ENCODE results near the gene FBLN5.

Gene FBLN5

DNA sequence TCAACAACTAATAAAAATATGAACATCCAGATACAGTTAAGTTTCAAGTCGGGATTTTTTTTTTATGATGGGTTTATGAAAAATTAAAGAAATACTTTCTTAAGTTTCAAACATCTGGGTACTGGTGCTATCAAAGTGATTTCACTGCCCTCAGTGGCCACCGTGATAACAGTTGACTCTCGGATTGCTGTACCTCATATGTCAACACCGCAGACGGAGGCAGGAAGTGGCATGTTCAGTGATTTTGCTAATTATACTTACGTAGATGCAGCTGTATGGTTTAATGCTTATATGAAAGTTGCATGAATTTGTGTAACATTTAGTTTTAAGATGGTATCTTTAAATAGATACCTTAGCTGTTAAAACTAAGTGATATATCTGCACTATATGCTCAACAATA lies 20.8 kb upstream of the FBLN5 start:
- no peaks in the 10 kb centered on the region for H3K9me3 ChIP-seq (ENCODE audit: control insufficient read depth in 2 of 2, low read length in 2 of 2)
- H3K27me3 ChIP-seq (ENCODE audit: control insufficient read depth in 1 of 2, insufficient read depth in 2 of 2, low read length in 2 of 2): no peaks in the 10 kb centered on the region
- H3K27ac ChIP-seq (ENCODE audit: low read length): no peak overlapping the region
- H3K9ac ChIP-seq (ENCODE audit: low read length in 2 of 2): no peak overlapping the region
- H3K4me1 ChIP-seq (ENCODE audit: control insufficient read depth, insufficient read depth, low read length): no peaks in the 10 kb centered on the region
- no peak overlapping the region for H3K4me3 ChIP-seq (ENCODE audit: low read length in 2 of 2)
- H3K36me3 ChIP-seq (ENCODE audit: control insufficient read depth in 2 of 2, insufficient read depth in 2 of 2, low read length in 2 of 2): peaks cover 10 to 28% of the 10 kb centered on the region in 2 donors

DNA sequence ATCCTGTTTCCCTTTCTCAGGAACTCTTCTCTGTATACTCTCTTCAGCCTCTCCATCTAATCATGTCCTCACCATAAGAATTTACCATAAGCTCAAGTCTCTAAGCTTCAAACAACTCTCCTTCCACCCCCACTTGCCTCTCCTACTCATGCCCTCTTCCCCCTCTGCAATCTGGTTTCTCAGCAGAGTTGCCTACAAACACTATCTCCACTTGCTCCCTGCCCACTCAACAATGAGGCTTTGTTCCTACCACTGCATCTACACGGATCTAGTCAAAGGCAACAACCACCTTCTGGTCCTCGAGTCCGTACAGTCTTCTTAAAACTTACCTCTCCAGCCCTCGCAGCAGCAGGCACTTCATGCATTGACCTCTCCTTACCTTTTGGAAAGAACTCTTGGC lies 17.2 kb upstream of the FBLN5 start:
- no peaks in the 10 kb centered on the region for H3K4me1 ChIP-seq (ENCODE audit: control insufficient read depth, insufficient read depth, low read length)
- H3K4me3 ChIP-seq (ENCODE audit: low read length in 2 of 2): no peak overlapping the region
- no peak overlapping the region for H3K9ac ChIP-seq (ENCODE audit: low read length in 2 of 2)
- no peak overlapping the region for H3K27ac ChIP-seq (ENCODE audit: low read length)
- H3K9me3 ChIP-seq (ENCODE audit: control insufficient read depth in 2 of 2, low read length in 2 of 2): no peaks in the 10 kb centered on the region
- H3K36me3 ChIP-seq (ENCODE audit: control insufficient read depth in 2 of 2, insufficient read depth in 2 of 2, low read length in 2 of 2): peaks cover 10 to 13% of the 10 kb centered on the region in 2 donors
- peaks cover 0 to 4% of the 10 kb centered on the region in 2 donors for H3K27me3 ChIP-seq (ENCODE audit: control insufficient read depth in 1 of 2, insufficient read depth in 2 of 2, low read length in 2 of 2)

DNA sequence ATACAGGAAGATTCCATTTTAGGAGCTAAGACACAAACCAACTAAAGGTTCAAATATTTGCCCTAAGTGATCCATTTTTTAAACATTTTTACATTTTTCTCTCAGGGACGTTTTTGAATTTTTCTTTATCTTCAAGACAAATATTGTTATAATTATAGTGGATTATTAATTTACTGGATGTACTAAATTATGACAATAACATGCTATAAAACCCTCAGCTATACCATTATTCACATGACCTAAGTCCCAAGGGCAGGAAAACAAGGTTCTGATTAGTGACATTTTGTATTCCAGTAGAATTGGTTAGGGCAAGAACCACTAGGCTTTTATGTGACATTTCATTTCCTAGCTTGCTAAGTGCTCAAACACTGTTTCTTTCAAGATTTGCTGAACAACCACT lies 16.5 kb upstream of the FBLN5 start:
- no peak overlapping the region for H3K9ac ChIP-seq (ENCODE audit: low read length in 2 of 2)
- no peaks in the 10 kb centered on the region for H3K9me3 ChIP-seq (ENCODE audit: control insufficient read depth in 2 of 2, low read length in 2 of 2)
- no peak overlapping the region for H3K27ac ChIP-seq (ENCODE audit: low read length)
- H3K36me3 ChIP-seq (ENCODE audit: control insufficient read depth in 2 of 2, insufficient read depth in 2 of 2, low read length in 2 of 2): peaks cover 5 to 8% of the 10 kb centered on the region in 2 donors
- H3K4me1 ChIP-seq (ENCODE audit: control insufficient read depth, insufficient read depth, low read length): no peaks in the 10 kb centered on the region
- H3K27me3 ChIP-seq (ENCODE audit: control insufficient read depth in 1 of 2, insufficient read depth in 2 of 2, low read length in 2 of 2): peaks cover 0 to 4% of the 10 kb centered on the region in 2 donors
- H3K4me3 ChIP-seq (ENCODE audit: low read length in 2 of 2): no peak overlapping the region

DNA sequence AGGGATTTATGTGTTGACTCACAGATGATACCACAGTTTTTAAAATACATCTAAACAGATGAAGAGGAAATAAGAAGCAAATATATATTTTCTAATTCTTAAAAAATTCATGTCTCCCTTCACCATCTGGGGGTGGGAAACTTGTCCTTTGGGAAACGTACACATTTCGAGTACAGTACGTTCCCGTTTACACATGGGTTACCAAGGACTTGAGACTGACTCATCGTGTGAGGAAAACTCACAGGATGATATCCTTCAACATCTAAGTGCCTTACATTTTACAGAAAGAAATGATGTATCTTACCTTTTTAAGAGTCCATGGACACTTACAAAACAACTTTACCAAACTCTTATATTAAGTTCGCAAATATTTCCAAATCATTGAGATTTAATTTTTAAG lies 16.0 kb upstream of the FBLN5 start:
- H3K36me3 ChIP-seq (ENCODE audit: control insufficient read depth in 2 of 2, insufficient read depth in 2 of 2, low read length in 2 of 2): peaks cover 3% of the 10 kb centered on the region in 2 donors
- no peak overlapping the region for H3K9ac ChIP-seq (ENCODE audit: low read length in 2 of 2)
- no peak overlapping the region for H3K4me3 ChIP-seq (ENCODE audit: low read length in 2 of 2)
- H3K9me3 ChIP-seq (ENCODE audit: control insufficient read depth in 2 of 2, low read length in 2 of 2): no peaks in the 10 kb centered on the region
- no peaks in the 10 kb centered on the region for H3K4me1 ChIP-seq (ENCODE audit: control insufficient read depth, insufficient read depth, low read length)
- H3K27me3 ChIP-seq (ENCODE audit: control insufficient read depth in 1 of 2, insufficient read depth in 2 of 2, low read length in 2 of 2): peaks cover 0 to 4% of the 10 kb centered on the region in 2 donors
- no peak overlapping the region for H3K27ac ChIP-seq (ENCODE audit: low read length)

DNA sequence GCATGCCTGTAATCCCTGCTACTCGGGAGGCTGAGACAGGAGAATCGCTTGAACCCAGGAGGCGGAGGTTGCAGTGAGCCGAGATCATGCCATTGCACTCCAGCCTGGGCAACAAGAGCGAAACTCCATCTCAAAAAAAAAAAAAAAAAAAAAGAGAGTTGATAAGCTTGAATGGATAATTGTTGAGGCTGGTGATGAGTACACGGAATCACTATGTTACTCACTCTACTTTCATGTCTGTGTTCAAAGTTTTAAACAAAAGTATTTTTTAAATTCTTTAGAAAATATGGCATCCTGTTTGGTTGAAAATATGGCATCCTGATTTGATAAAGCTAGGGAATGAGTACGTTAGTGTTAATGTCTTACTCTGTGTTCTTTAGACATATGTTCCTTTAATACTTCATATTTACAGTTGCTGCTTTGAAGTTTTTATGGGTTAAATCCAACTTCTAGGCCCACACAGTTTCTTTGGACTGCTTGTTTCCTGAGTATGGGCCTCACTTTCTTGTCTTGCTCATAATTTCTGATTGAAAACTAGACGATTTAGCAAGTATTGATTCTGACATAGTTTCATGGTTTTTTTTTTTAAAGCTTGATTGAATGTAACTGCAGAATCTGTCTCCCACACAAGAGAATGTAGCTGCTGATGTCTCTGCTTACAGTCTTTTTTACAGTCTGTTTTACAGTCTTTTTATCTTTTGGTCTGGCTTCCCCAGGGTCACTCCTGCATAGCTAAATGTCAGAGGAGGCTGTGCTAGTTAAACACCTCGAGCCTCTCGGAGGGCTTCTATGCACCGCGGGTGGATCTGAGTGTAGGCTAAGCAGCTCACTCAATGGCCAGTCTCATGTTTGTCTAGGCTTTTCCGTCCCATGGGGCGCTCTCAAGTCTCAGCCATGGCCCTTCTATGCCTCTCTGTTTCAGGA lies 14.1 kb upstream of the FBLN5 start:
- H3K9me3 ChIP-seq (ENCODE audit: control insufficient read depth in 2 of 2, low read length in 2 of 2): no peaks in the 10 kb centered on the region

DNA sequence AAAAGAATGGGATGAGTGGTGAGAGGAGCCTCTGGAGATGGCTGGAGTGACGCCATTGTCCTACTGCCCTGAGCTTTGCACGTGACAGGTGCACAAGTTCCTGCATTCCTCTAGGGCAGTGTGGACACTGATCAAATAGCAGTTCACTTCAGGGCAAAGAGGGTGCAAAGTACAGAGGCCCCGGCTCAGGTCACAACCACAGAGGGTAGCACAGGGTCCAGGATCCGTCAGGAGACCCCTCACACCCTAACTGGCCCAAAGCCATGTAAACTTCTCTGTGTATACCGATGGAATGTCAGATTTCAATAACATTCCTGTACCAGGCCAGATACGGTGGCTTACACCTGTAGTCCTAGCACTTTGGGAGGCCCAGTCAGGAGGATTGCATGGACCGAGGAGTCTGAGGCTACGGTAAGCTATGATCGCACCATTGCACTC lies 10.4 kb upstream of the FBLN5 start:
- Histone ChIP-seq H3K27ac (ENCODE audit: low read length) (no peak overlapping the region), H3K9ac (ENCODE audit: low read length in 2 of 2) (no peak overlapping the region), H3K9me3 (ENCODE audit: control insufficient read depth in 2 of 2, low read length in 2 of 2) (no peaks in the 10 kb centered on the region), H3K27me3 (ENCODE audit: control insufficient read depth in 1 of 2, insufficient read depth in 2 of 2, low read length in 2 of 2) (peaks cover 2 to 4% of the 10 kb centered on the region in 2 donors), H3K4me1 (ENCODE audit: control insufficient read depth, insufficient read depth, low read length) (no peaks in the 10 kb centered on the region), H3K36me3 (ENCODE audit: control insufficient read depth in 2 of 2, insufficient read depth in 2 of 2, low read length in 2 of 2) (no peaks in the 10 kb centered on the region), H3K4me3 (ENCODE audit: low read length in 2 of 2) (no peak overlapping the region)

More for the DNA sequence above, 14.1 kb upstream of the FBLN5 start:
- no peak overlapping the region for H3K4me3 ChIP-seq (ENCODE audit: low read length in 2 of 2)
- no peak overlapping the region for H3K27ac ChIP-seq (ENCODE audit: low read length)
- H3K27me3 ChIP-seq (ENCODE audit: control insufficient read depth in 1 of 2, insufficient read depth in 2 of 2, low read length in 2 of 2): peaks cover 2 to 4% of the 10 kb centered on the region in 2 donors
- no peak overlapping the region for H3K9ac ChIP-seq (ENCODE audit: low read length in 2 of 2)
- H3K4me1 ChIP-seq (ENCODE audit: control insufficient read depth, insufficient read depth, low read length): no peaks in the 10 kb centered on the region
- no peaks in the 10 kb centered on the region for H3K36me3 ChIP-seq (ENCODE audit: control insufficient read depth in 2 of 2, insufficient read depth in 2 of 2, low read length in 2 of 2)

DNA sequence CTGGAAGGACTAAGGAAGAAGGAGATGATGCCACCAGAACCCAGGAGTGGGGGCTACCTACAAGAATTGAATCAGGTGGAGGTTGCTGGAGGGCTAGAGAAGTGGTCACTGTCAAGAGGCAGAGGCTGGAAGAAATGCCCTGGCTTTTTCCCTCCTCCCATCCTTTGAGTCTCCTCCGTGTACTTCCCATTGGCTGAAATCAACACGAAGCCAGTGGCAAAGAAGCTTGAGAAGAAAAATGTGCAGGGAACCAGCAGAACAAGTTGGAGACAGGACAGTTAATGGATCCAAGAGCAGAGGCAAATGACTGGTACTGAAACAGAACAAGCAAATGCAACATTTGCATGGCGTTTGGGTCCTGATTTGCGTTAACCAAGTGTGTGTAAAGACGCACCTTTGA lies 9.1 kb upstream of the FBLN5 start:
- Histone ChIP-seq H3K27me3 (ENCODE audit: control insufficient read depth in 1 of 2, insufficient read depth in 2 of 2, low read length in 2 of 2) (peaks cover 2 to 4% of the 10 kb centered on the region in 2 donors), H3K27ac (ENCODE audit: low read length) (no peak overlapping the region), H3K4me1 (ENCODE audit: control insufficient read depth, insufficient read depth, low read length) (no peaks in the 10 kb centered on the region), H3K9ac (ENCODE audit: low read length in 2 of 2) (no peak overlapping the region), H3K4me3 (ENCODE audit: low read length in 2 of 2) (no peak overlapping the region), H3K36me3 (ENCODE audit: control insufficient read depth in 2 of 2, insufficient read depth in 2 of 2, low read length in 2 of 2) (no peaks in the 10 kb centered on the region), H3K9me3 (ENCODE audit: control insufficient read depth in 2 of 2, low read length in 2 of 2) (no peaks in the 10 kb centered on the region)

DNA sequence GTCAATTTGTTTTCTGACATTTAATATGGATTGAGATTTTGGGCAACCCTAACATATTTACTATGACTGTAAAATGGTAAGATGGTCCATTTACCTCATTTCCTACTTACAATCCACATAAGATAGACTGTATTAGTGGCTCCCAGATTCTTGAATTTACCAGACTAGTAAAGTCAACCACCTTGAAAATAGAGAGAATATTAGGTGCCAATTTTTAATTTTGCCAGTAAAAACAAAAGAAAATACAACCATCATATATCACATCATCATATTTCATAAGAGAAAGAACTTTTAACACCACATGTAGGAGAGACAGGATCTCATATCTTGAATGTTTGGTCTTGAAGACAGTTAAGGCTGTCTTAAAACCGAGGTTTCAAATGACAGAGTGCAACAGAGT lies 7.7 kb upstream of the FBLN5 start:
- Histone ChIP-seq H3K9me3 (ENCODE audit: control insufficient read depth in 2 of 2, low read length in 2 of 2) (no peaks in the 10 kb centered on the region), H3K27ac (ENCODE audit: low read length) (no peak overlapping the region), H3K36me3 (ENCODE audit: control insufficient read depth in 2 of 2, insufficient read depth in 2 of 2, low read length in 2 of 2) (no peaks in the 10 kb centered on the region), H3K4me1 (ENCODE audit: control insufficient read depth, insufficient read depth, low read length) (no peaks in the 10 kb centered on the region), H3K4me3 (ENCODE audit: low read length in 2 of 2) (no peak overlapping the region), H3K27me3 (ENCODE audit: control insufficient read depth in 1 of 2, insufficient read depth in 2 of 2, low read length in 2 of 2) (peaks cover 2 to 4% of the 10 kb centered on the region in 2 donors), H3K9ac (ENCODE audit: low read length in 2 of 2) (no peak overlapping the region)

DNA sequence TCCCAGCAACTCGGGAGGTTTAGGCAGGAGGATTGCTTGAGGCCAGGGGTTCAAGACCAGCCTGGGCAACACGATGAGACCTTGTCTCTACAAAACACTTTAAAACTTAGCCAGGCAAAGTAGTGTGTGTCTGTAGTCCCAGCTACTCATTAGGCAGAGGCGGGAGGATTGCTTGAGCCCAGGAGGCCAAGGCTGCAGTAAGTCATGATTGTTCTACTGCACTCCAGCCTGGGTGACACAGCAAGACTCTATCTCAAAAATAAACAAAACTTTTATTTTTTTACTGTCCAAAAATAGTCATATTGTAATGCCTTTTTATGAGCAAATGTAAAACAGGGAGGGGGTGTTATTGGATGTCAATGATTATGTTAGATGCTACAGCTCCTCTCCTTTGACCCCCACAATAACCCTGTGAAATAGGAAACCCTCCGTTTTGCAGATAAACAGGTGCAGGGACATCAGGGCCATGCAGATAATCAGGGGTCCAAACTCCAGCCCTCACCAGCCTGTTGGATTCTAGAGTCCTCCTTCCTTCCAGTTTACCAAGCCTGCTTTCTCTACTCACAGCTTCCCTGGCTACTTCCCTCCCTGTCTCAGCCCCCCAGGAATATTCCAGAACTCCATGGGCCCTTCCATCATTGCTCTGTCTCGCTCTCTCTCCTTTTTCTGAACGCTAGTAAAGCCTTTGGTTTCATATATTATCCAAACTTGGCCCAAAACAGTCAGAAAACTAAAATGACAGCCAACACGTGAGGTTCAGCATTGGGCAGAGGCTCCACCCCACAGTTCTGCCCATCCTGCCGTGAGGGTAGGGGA lies 5.9 kb upstream of the FBLN5 start:
- Histone ChIP-seq H3K9me3 (ENCODE audit: control insufficient read depth in 2 of 2, low read length in 2 of 2) (no peaks in the 10 kb centered on the region), H3K36me3 (ENCODE audit: control insufficient read depth in 2 of 2, insufficient read depth in 2 of 2, low read length in 2 of 2) (no peaks in the 10 kb centered on the region), H3K9ac (ENCODE audit: low read length in 2 of 2) (no peak overlapping the region), H3K27me3 (ENCODE audit: control insufficient read depth in 1 of 2, insufficient read depth in 2 of 2, low read length in 2 of 2) (peaks cover 0 to 2% of the 10 kb centered on the region in 2 donors), H3K27ac (ENCODE audit: low read length) (no peak overlapping the region), H3K4me1 (ENCODE audit: control insufficient read depth, insufficient read depth, low read length) (no peaks in the 10 kb centered on the region), H3K4me3 (ENCODE audit: low read length in 2 of 2) (no peak overlapping the region)

DNA sequence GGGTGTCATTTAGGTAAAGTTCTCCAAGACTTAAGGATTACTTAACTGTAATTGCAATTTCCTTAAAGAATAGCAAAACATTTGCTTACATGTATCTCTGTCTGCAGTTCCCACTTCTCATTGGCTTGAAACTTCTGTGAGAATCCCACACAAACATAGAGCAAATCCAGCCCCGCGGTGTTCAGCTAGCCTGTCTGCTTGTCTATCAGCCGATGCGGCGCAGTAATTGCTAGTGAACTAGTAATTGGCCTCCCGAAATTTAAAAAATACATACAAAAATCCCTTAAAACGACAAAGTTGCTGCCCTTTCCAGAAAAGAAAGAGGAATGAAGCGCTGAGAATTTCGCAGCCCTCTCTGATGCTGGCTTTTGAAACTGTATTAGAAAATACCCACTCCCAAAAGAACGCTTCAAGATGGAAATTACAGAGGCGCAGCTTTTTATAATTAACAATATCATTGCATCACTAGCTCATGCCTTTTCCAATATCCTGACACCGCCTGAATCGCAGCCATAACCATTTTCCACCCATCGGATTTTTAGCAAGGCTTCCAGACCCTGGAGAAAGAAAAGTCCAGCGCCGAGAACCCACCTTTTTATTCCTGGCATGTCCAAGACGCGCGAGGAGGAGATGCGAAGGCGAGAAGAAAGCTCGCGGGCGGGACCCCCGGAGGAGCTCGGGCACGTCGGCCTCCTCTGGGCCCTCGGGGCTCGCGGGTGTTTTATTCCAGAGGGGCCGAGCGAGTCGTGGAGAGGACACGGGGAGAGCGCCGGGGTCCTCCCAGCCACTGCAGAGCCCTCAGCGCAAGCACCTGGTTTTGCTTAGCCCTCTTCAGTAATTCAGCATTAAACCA lies 646 bp downstream of the FBLN5 start:
- Histone ChIP-seq H3K4me1 (ENCODE audit: control insufficient read depth, insufficient read depth, low read length) (peaks cover 21% of the 10 kb centered on the region), H3K9me3 (ENCODE audit: control insufficient read depth in 2 of 2, low read length in 2 of 2) (no peaks in the 10 kb centered on the region), H3K36me3 (ENCODE audit: control insufficient read depth in 2 of 2, insufficient read depth in 2 of 2, low read length in 2 of 2) (no peaks in the 10 kb centered on the region), H3K27me3 (ENCODE audit: control insufficient read depth in 1 of 2, insufficient read depth in 2 of 2, low read length in 2 of 2) (peaks cover 0 to 9% of the 10 kb centered on the region in 2 donors), H3K4me3 (ENCODE audit: low read length in 2 of 2) (peak overlapping the region; percentile 56 to 74), H3K9ac (ENCODE audit: low read length in 2 of 2) (peak overlapping the region; percentile 47 to 52), H3K27ac (ENCODE audit: low read length) (peak overlapping the region; percentile 66)

All from stomach smooth muscle (tissue), 2 donors.